ENCODE measurements around the gene U2AF1L4. TPM values are rescaled to one million over a fixed set of nuclear protein-coding genes. Genes with fewer than 3 reads are reported as not detected.

Gene U2AF1L4
- total and polyA plus RNA-seq, 2 of the 4 experiments (the other 2 are of a cell fraction), result 6.1 to 15.0 TPM

GRCh38 chr19:35703343-35703742 lies 41.9 kb downstream of the U2AF1L4 start:
- Histone ChIP-seq H2AFZ (replicated peaks; ENCODE audit: low read length, poor library complexity) (no peak overlapping the region), H2AK9ac (replicated peaks; ENCODE audit: low read depth, low read length, poor library complexity) (no peak overlapping the region), H3K56ac (ENCODE audit: extremely low read depth, insufficient read depth, low read length) (no peak overlapping the region), H3K27me3 (ENCODE audit: control insufficient read depth, insufficient read depth, low read length) (no peaks in the 10 kb centered on the region), H3K4me3 (ENCODE audit: insufficient read depth, low read depth, low read length) (no peak overlapping the region), H3K79me1 (ENCODE audit: low read depth in 1 of 2, low read length in 2 of 2) (no peaks in the 10 kb centered on the region), H3K4me2 (ENCODE audit: low read depth, low read length) (no peak overlapping the region), H2BK15ac (ENCODE audit: low read depth, low read length) (no peak overlapping the region), H4K8ac (ENCODE audit: low read depth in 2 of 2, low read length in 2 of 2) (no peak overlapping the region), H4K5ac (ENCODE audit: low read depth, low read length) (no peak overlapping the region), H3K36me3 (ENCODE audit: control insufficient read depth, insufficient read depth, low read length) (no peaks in the 10 kb centered on the region), H3K9me3 (ENCODE audit: control insufficient read depth, insufficient read depth, low read length) (no peaks in the 10 kb centered on the region), H2BK120ac (ENCODE audit: low read depth, low read length) (no peak overlapping the region), H4K20me1 (ENCODE audit: insufficient read depth, low read length) (no peaks in the 10 kb centered on the region), H2AK5ac (ENCODE audit: low read depth, low read length) (no peak overlapping the region), H3K9ac (ENCODE audit: low read depth, low read length) (no peak overlapping the region), H3K4ac (ENCODE audit: low read depth, low read length) (no peak overlapping the region), H2BK20ac (ENCODE audit: low read depth, low read length) (no peak overlapping the region), H4K91ac (ENCODE audit: insufficient read depth, low read depth, low read length) (no peak overlapping the region), H3K27ac (ENCODE audit: insufficient read depth, low read length) (no peak overlapping the region), H3K23ac (ENCODE audit: low read depth, low read length) (no peak overlapping the region), H3K9me1 (ENCODE audit: insufficient read depth, low read length) (no peaks in the 10 kb centered on the region), H3K18ac (ENCODE audit: low read depth, low read length) (no peak overlapping the region), H2BK5ac (ENCODE audit: low read depth, low read length, poor library complexity, severe bottlenecking) (no peak overlapping the region), H3K4me1 (ENCODE audit: control insufficient read depth, insufficient read depth, low read length) (no peaks in the 10 kb centered on the region), H3K14ac (replicated peaks; ENCODE audit: low read depth, low read length) (no peak overlapping the region)
- no TSS peak for BruUV-seq (replicated peaks)
- 76% methylated on average over 2 of the region's 9 CpGs; no CpG with 5 or more reads in 1 of the 2 experiments for WGBS, 2 experiments (ENCODE audit: extremely low coverage in 2 of 2, insufficient read length in 1 of 2)
- CTCF ChIA-PET, result no interaction called here
- TF ChIP-seq RAD21 (IDR thresholded peaks at IDR 0.05; ENCODE audit: low read length) (no peak), CHD1 (IDR thresholded peaks at IDR 0.05; ENCODE audit: low read depth, low read length) (no peak), RFX5 (IDR thresholded peaks at IDR 0.05; ENCODE audit: low read depth, low read length) (no peak), CEBPB (IDR thresholded peaks at IDR 0.05; ENCODE audit: low read depth, low read length) (no peak), BHLHE40 (IDR thresholded peaks at IDR 0.05; ENCODE audit: low read depth, low read length) (no peak), MXI1 (IDR thresholded peaks at IDR 0.05; ENCODE audit: borderline replicate concordance, low read depth, low read length) (no peak), MAFK (IDR thresholded peaks at IDR 0.05; ENCODE audit: low read depth, low read length) (no peak), USF2 (IDR thresholded peaks at IDR 0.05; ENCODE audit: low read depth, low read length) (no peak), SMC3 (IDR thresholded peaks at IDR 0.05; ENCODE audit: low read depth, low read length) (no peak), MAZ (IDR thresholded peaks at IDR 0.05; ENCODE audit: borderline replicate concordance, low read depth, low read length) (no peak), CTCF (conservative IDR thresholded peaks at IDR 0.05; ENCODE audit: low read depth, low read length) (no peak), NFE2L2 (IDR thresholded peaks at IDR 0.05; ENCODE audit: low read depth, low read length) (no peak), POLR2A (IDR thresholded peaks at IDR 0.05; ENCODE audit: low read depth, low read length) (no peak)
- TF ChIP-seq, protein P1, sequence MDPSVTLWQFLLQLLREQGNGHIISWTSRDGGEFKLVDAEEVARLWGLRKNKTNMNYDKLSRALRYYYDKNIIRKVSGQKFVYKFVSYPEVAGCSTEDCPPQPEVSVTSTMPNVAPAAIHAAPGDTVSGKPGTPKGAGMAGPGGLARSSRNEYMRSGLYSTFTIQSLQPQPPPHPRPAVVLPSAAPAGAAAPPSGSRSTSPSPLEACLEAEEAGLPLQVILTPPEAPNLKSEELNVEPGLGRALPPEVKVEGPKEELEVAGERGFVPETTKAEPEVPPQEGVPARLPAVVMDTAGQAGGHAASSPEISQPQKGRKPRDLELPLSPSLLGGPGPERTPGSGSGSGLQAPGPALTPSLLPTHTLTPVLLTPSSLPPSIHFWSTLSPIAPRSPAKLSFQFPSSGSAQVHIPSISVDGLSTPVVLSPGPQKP (IDR thresholded peaks at IDR 0.05; ENCODE audit: borderline replicate concordance, low read depth, low read length), result no peak
- in situ Hi-C loops (cut with MboI; ENCODE audit: low sequenced_read_pairs), result no loop called here
- DNase-seq (no peak), ATAC-seq (ENCODE audit: low read depth) (no peak)
- dilution Hi-C loops (cut with HindIII; ENCODE audit: low sequenced_read_pairs, unreplicated experiment), result no loop called here
- intact Hi-C loops (cut with micrococcal nuclease), result loop anchor here (5.0 kb wide), 1 partner anchor 156 kb away; the partner anchor contains the start of gene TMEM147
- POLR2A ChIA-PET (ENCODE audit: unreplicated experiment), result interaction anchor here (0.7 kb wide), 1 partner anchor 42 kb away, joined by 11 read pairs; the partner anchor contains the start of gene PSENEN
